Heart left ventricle (tissue), 16 donors: ENCODE results near the gene RBM47. TPM values are rescaled to one million over a fixed set of nuclear protein-coding genes. Genes with fewer than 3 reads are reported as not detected.

ENCODE experiments used
- ATAC-seq, 4 donors: fragments of 200-7000 bp; cut with Tn5 transposase; one replicate each; pipeline ENCODE4 v1.9.1; 2020 to 2022; ENCODE audit warnings: moderate library complexity in 4 of 4, mild to moderate bottlenecking in 3 of 4, moderate number of reproducible peaks in 1 of 4
- DNase-seq, 5 donors: peaks; one replicate each; pipeline ENCODE4 v3.0.0-alpha.2; 2020
- H3K27ac ChIP-seq, 12 donors: fragments of 200-600 bp; sonication (generic) in 4 of 12; one replicate each; pipeline versions ENCODE4 v1.5.0 to v1.8.0; 2016 to 2022; ENCODE audit warnings: mild to moderate bottlenecking in 2 of 12
- H3K27me3 ChIP-seq, 9 donors: fragments of 200-600 bp; sonication (generic) in 2 of 9; one replicate each; pipeline versions ENCODE4 v1.5.1 to v1.8.0; 2016 to 2022; ENCODE audit warnings: mild to moderate bottlenecking in 3 of 9
- H3K36me3 ChIP-seq, 9 donors: fragments of 200-600 bp; sonication (generic) in 2 of 9; one replicate each; pipeline versions ENCODE4 v1.5.0 to v1.8.0; 2018 to 2022; ENCODE audit warnings: mild to moderate bottlenecking in 2 of 9
- H3K4me1 ChIP-seq, 12 donors: fragments of 200-600 bp; sonication (generic) in 4 of 12; one replicate each; pipeline versions ENCODE4 v1.5.0 to v1.8.0; 2016 to 2022; ENCODE audit warnings: mild to moderate bottlenecking in 3 of 12
- H3K4me3 ChIP-seq, 12 donors: fragments of 200-600 bp; sonication (generic) in 4 of 12; one replicate each; pipeline versions ENCODE4 v1.5.0 to v1.8.0; 2017 to 2022; ENCODE audit warnings: mild to moderate bottlenecking in 9 of 12, moderate library complexity in 4 of 12
- H3K9me3 ChIP-seq, 12 donors: fragments of 200-600 bp; sonication (generic) in 4 of 12; one replicate each; pipeline versions ENCODE4 v1.5.0 to v1.8.0; 2016 to 2022; ENCODE audit warnings: mild to moderate bottlenecking in 1 of 12
- POLR2A ChIP-seq, 2 donors: fragments of 450-650 bp; IDR thresholded peaks; one replicate each; pipeline ENCODE4 v1.6.1; 2017; ENCODE audit warnings: antibody characterized with exemption in 2 of 2, mild to moderate bottlenecking in 2 of 2, moderate library complexity in 2 of 2
- WGBS, 4 donors: extraction: QIAGEN DNeasy Blood & Tissue Kit in 2 of 4; methylation state at CpG; one replicate each; pipeline versions ENCODE4 v1.1.5 to v1.1.7; 2013 to 2018; 5-methylcytosine and 5-hydroxymethylcytosine counted together
- intact Hi-C, 10 donors: fragments of 100-400 bp; cut with DNase I; formaldehyde crosslinking; loops; one replicate each; pipeline versions ENCODE4 v1.11.1 to v1.14.2; 2022
- polyA plus RNA-seq, 2 donors: library from polyadenylated mRNA; stranded (reverse); fragments of 200-250 nt; gene quantifications; one replicate each; pipeline ENCODE4 v1.2.3, GENCODE V29; 2013
- total RNA-seq, 9 donors: library from RNA; depleted of rRNA in 2 of 9; stranded (reverse); fragments of >200 nt in 2 of 9; fragmentation: NEBNext Ultra II Directional in 3 of 9; extraction: Animal tissue kit (Norgen Biotek cat#: 25700) in 3 of 9; gene quantifications; one replicate each; pipeline versions ENCODE4 v1.1.0 to v1.2.4, GENCODE V29; 2016 to 2023
- TF ChIP-seq, protein P1 (sequence below), 12 donors: fragments of 200-600 bp; sonication (generic) in 4 of 12; IDR thresholded peaks; one replicate each; pipeline versions ENCODE4 v1.5.0 to v1.8.0; 2018 to 2022; ENCODE audit warnings: antibody characterized with exemption in 12 of 12, mild to moderate bottlenecking in 5 of 12
- donor health status: ischemic (EF 13 %, LVEDD 7.1; RV severe dilation, severe dysfunction).
- donor health status: healthy with polysubstance abuse.
- donor health status: DM: no; HTN: yes; CAD: no.
- donor health status: DM: no; HTN: no; CAD: no.
- donor health status: ischemic (EF 25% LVEDD 6.9; RV normal size, moderate dysfunction).
- donor health status: ischemic (EF 25% LVEDD 5.7; RV mildly dilated, moderate dysfunction).
- donor health status: healthy.
- donor health status: DM: yes; HTN: yes; CAD: no.
- donor health status: ischemic (EF 35%, LVEDD 5.7; RV mildly dilated, moderate dysfunction).
- donor health status: nonischemic (EF 11% LVEDD 7.7; RV severe dilation, severe dysfunction).
- donor health status: DM: yes; HTN: yes; CAD: no.
- donor health status: PGD.
- donor health status: ischemic (EF 29% LVEDD 5.4; RV normal size, mild dysfunction).
- donor health status: nonischemic (EF 23%, LVEDD 6.1; RV moderate dilation, normal function).

The RBM47 gene
- total and polyA plus RNA-seq, 11 donors, result 0.50 to 29.9 (median 3.5) TPM

GRCh38 chr4:40614031-40614430 lies 15.6 kb downstream of the RBM47 start:
- WGBS, 4 donors, result 62 to 72% (median 64%) methylated on average over 2 of the region's 2 CpGs
- peaks cover 0 to 58% (median 0%) of the 10 kb centered on the region in 12 donors for H3K4me1 ChIP-seq
- no peak for ATAC-seq

DNA sequence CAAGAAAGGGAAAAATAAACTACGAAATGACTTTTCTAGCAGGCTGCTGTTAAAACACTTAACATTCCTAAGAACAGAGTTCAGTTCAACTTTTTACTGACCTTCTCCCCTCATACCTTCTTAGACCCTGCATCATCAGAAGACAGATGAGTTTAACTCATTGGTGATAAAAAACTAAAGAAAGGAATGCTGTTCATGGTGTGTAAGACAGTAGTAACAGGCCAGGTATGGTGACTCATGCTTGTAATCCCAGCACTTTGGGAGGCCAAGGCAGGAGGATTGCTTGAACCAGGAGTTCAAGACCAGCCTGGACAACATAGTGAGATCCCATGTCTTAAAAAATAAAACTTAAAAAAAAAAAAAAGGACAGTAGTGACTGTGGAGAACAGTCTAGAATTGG lies 16.2 kb downstream of the RBM47 start:
- ATAC-seq, result no peak
- no peaks in the 10 kb centered on the region for H3K9me3 ChIP-seq
- H3K27ac ChIP-seq, result peak overlapping the region in 1 of 12 donors; percentile 35
- H3K36me3 ChIP-seq, result peaks cover 0 to 5% (median 0%) of the 10 kb centered on the region in 9 donors
- H3K4me3 ChIP-seq, result no peak overlapping the region
- H3K4me1 ChIP-seq, result peaks cover 0 to 62% (median 0%) of the 10 kb centered on the region in 12 donors
- H3K27me3 ChIP-seq, result peaks cover 0 to 5% (median 0%) of the 10 kb centered on the region in 9 donors
- 48 to 65% (median 54%) methylated on average over 1 of the region's 1 CpG for WGBS, 4 donors
- intact Hi-C loops, result no loop called here
- TF ChIP-seq POLR2A (IDR thresholded peaks at IDR 0.05), result no peak
- TF ChIP-seq, protein P1, sequence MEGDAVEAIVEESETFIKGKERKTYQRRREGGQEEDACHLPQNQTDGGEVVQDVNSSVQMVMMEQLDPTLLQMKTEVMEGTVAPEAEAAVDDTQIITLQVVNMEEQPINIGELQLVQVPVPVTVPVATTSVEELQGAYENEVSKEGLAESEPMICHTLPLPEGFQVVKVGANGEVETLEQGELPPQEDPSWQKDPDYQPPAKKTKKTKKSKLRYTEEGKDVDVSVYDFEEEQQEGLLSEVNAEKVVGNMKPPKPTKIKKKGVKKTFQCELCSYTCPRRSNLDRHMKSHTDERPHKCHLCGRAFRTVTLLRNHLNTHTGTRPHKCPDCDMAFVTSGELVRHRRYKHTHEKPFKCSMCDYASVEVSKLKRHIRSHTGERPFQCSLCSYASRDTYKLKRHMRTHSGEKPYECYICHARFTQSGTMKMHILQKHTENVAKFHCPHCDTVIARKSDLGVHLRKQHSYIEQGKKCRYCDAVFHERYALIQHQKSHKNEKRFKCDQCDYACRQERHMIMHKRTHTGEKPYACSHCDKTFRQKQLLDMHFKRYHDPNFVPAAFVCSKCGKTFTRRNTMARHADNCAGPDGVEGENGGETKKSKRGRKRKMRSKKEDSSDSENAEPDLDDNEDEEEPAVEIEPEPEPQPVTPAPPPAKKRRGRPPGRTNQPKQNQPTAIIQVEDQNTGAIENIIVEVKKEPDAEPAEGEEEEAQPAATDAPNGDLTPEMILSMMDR (IDR thresholded peaks at IDR 0.05), result no peak
- DNase-seq, result no peak

More at GRCh38 chr4:40614031-40614430, 15.6 kb downstream of the RBM47 start:
- Histone ChIP-seq H3K36me3 (peaks cover 0 to 5% (median 0%) of the 10 kb centered on the region in 9 donors), H3K9me3 (no peaks in the 10 kb centered on the region), H3K27me3 (peaks cover 0 to 5% (median 0%) of the 10 kb centered on the region in 9 donors), H3K4me3 (no peak overlapping the region), H3K27ac (no peak overlapping the region)
- TF ChIP-seq, protein P1 (IDR thresholded peaks at IDR 0.05), result no peak
- no peak for TF ChIP-seq POLR2A (IDR thresholded peaks at IDR 0.05)
- DNase-seq, result no peak
- intact Hi-C loops, result no loop called here

DNA sequence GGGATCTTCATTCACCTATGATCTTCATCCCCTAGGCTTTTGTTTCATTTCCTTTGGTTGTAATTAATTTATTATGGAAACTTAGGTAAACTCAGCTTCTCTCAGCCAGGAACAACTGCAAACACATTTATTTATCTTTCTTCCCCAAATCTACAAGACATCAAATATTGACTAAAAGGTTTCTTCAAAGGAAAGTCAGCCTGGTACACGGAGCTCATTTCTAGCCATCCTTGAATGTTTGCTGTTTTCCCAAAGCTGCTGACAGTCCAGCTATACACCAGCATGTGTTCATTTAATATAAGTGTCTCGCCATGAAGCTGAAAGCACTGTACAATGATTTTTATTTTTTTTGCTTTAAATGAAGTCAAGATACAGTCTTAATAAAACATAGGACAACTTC lies 16.8 kb downstream of the RBM47 start:
- intact Hi-C loops, result no loop called here
- DNase-seq, result no peak
- 86 to 88% (median 87%) methylated on average over 2 of the region's 2 CpGs for WGBS, 4 donors
- Histone ChIP-seq H3K9me3 (no peaks in the 10 kb centered on the region), H3K27ac (peak overlapping the region in 1 of 12 donors; percentile 35), H3K36me3 (peaks cover 0 to 5% (median 0%) of the 10 kb centered on the region in 9 donors), H3K4me1 (peaks cover 0 to 56% (median 0%) of the 10 kb centered on the region in 12 donors), H3K4me3 (no peak overlapping the region), H3K27me3 (peaks cover 0 to 5% (median 0%) of the 10 kb centered on the region in 9 donors)
- ATAC-seq, result no peak
- TF ChIP-seq POLR2A (IDR thresholded peaks at IDR 0.05), result no peak
- TF ChIP-seq, protein P1 (IDR thresholded peaks at IDR 0.05), result no peak

- Histone ChIP-seq H3K4me1 (peaks cover 0 to 59% (median 0%) of the 10 kb centered on the region in 12 donors), H3K27ac (peak overlapping the region in 1 of 12 donors; percentile 35), H3K36me3 (peaks cover 0 to 5% (median 0%) of the 10 kb centered on the region in 9 donors), H3K27me3 (peaks cover 0 to 5% (median 0%) of the 10 kb centered on the region in 9 donors), H3K4me3 (no peak overlapping the region), H3K9me3 (no peaks in the 10 kb centered on the region)
- WGBS, 4 donors, result 83 to 95% (median 92%) methylated on average over 4 of the region's 4 CpGs
- TF ChIP-seq POLR2A (IDR thresholded peaks at IDR 0.05), result no peak
- TF ChIP-seq, protein P1 (IDR thresholded peaks at IDR 0.05), result no peak
- DNase-seq, result no peak
- ATAC-seq, result no peak
- intact Hi-C loops, result no loop called here
Measured at GRCh38 chr4:40612283-40612682, 17.4 kb downstream of the RBM47 start.
